ENCODE data around the gene SMAD3.

SMAD3 gene

DNA sequence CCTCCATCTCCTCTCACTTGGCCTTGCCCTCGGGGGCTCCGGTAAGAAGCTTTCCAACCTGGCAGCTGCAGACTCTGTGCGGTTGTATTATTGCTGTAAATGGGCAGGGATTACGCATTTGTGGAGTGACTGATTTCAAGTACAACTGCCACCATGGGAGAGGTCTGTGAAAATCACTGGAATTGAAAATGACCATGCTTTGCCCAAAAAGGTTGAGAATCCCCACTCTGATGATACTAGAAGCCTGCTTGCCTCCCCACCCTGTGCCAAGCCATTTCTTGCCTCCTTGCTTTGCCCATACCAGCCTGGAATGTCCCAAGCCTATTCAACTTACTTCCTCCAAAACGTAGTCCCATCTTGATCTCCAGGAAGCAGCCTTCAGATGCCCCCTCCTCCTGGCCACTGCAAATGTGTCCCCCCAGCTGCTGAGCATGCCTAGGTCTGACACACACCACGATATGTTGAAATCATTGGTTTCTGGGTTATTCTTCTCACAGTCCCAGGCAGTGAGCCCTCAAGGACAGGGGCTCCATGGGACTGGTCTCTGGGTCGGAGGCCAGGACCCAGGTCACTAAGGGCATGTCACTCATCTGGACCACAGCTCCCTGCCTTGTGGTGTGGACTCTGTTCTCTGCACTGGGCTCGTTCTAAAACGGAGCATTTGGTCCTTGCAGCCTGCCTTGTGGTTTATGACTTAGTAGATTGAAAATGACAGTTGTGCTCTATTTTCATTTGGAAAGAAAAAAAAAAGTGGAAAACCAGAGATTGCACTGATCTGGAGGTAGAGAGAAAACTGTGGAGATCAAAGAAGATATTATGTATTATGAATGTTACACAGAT, 42.9 kb downstream of the SMAD3 start:
- TF ChIP-seq, protein P1, sequence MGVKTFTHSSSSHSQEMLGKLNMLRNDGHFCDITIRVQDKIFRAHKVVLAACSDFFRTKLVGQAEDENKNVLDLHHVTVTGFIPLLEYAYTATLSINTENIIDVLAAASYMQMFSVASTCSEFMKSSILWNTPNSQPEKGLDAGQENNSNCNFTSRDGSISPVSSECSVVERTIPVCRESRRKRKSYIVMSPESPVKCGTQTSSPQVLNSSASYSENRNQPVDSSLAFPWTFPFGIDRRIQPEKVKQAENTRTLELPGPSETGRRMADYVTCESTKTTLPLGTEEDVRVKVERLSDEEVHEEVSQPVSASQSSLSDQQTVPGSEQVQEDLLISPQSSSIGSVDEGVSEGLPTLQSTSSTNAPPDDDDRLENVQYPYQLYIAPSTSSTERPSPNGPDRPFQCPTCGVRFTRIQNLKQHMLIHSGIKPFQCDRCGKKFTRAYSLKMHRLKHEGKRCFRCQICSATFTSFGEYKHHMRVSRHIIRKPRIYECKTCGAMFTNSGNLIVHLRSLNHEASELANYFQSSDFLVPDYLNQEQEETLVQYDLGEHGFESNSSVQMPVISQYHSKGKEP (tag by site-specific recombination; IDR thresholded peaks at IDR 0.05), result no peak
- TF ChIP-seq ZNF830 (tag by site-specific recombination; IDR thresholded peaks at IDR 0.05; ENCODE audit: low read depth), result no peak
- TF ChIP-seq ZNF596 (tag by site-specific recombination; IDR thresholded peaks at IDR 0.05), result peak; percentile 16; the same call in 1 of the 2 replicates
- TF ChIP-seq ZNF555 (tag by site-specific recombination; conservative IDR thresholded peaks at IDR 0.05), result no peak
- Histone ChIP-seq H3K4me1 (ENCODE audit: control insufficient read depth, insufficient read depth, low read length) (peaks cover 21% of the 10 kb centered on the region), H3K27ac (ENCODE audit: extremely low read depth, low read depth, low read length) (no peak overlapping the region), H3K9me3 (ENCODE audit: control insufficient read depth, insufficient read depth, low read depth, low read length) (no peaks in the 10 kb centered on the region), H3K4me3 (ENCODE audit: low read depth, low read length) (no peak overlapping the region), H3K36me3 (ENCODE audit: control insufficient read depth in 2 of 2, insufficient read depth in 1 of 2, low read length in 2 of 2) (no peaks in the 10 kb centered on the region)
- CTCF ChIA-PET, result interaction anchor here (0.7 kb wide), 1 partner anchor 196 kb away, joined by 4 read pairs; no protein-coding TSS in a partner anchor
- POLR2A ChIA-PET, result no interaction called here

DNA sequence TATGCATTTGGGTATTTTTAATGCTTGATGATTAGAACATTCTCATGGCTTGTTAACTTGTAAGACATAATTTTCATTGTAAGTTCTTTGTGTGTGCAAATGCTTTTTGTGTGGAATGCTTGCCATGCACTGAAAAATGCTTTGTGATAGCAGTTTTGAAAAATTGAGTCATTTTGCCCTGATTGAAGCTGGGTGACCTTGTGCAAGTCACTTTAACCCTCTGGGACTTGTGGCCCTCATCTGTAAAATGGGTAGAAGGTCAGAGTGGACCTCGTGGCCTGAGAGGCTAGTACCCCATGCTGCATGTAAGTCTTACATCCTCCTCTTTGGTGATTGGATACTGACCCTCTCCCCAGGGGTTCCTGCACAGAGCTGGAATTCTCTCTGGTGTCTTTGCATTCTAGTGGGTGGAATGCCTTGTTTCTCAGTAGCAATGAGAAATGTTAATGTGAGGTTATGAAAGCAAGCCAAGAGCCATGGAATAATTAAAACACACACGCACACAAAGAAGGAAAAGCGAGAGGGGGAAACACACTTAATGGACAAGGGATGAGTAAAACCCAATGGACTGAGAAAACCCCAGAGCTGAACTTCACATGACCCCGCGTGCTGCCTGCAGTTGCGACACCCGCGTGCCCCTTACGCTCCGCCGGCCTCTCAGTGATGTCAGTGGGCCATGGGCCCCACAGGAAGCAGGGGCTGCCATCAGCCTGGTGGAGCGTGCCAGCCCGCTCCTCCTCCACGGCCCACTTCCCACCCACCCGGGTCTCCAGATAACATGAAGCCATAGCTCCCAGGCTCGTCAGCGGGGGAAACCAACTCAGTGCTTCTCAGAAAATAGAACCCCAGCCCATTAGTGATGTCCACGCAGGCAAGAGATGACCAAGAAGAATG, 44.0 kb downstream of the SMAD3 start:
- no peak overlapping the region for H3K4me3 ChIP-seq (ENCODE audit: low read depth, low read length)
- CTCF ChIA-PET, result no interaction called here
- H3K27ac ChIP-seq (ENCODE audit: extremely low read depth, low read depth, low read length), result no peak overlapping the region
- TF ChIP-seq ZFHX2 (tag by site-specific recombination; conservative IDR thresholded peaks at IDR 0.05) (peak; percentile 17; the same call in 1 of the 2 replicates), MYNN (tag by site-specific recombination; IDR thresholded peaks at IDR 0.05; ENCODE audit: borderline replicate concordance) (no peak), ZNF324 (tag by site-specific recombination; IDR thresholded peaks at IDR 0.05) (no peak), EGR2 (tag by site-specific recombination; IDR thresholded peaks at IDR 0.05; ENCODE audit: low read depth) (0 out of 2 replicates have a peak, but pooled peaks have one; percentile 21)
- TF ChIP-seq, protein P2, sequence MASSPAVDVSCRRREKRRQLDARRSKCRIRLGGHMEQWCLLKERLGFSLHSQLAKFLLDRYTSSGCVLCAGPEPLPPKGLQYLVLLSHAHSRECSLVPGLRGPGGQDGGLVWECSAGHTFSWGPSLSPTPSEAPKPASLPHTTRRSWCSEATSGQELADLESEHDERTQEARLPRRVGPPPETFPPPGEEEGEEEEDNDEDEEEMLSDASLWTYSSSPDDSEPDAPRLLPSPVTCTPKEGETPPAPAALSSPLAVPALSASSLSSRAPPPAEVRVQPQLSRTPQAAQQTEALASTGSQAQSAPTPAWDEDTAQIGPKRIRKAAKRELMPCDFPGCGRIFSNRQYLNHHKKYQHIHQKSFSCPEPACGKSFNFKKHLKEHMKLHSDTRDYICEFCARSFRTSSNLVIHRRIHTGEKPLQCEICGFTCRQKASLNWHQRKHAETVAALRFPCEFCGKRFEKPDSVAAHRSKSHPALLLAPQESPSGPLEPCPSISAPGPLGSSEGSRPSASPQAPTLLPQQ (tag by site-specific recombination; IDR thresholded peaks at IDR 0.05), result 0 out of 2 replicates have a peak, but pooled peaks have one; percentile 61
- no peaks in the 10 kb centered on the region for H3K36me3 ChIP-seq (ENCODE audit: control insufficient read depth in 2 of 2, insufficient read depth in 1 of 2, low read length in 2 of 2)
- POLR2A ChIA-PET, result interaction anchor here (0.6 to 1.7 kb wide), 4 partner anchors 10 to 70 kb away, joined by 3 read pairs; partner anchors contain the start of gene SMAD3
- H3K9me3 ChIP-seq (ENCODE audit: control insufficient read depth, insufficient read depth, low read depth, low read length), result no peaks in the 10 kb centered on the region
- H3K4me1 ChIP-seq (ENCODE audit: control insufficient read depth, insufficient read depth, low read length), result peaks cover 19% of the 10 kb centered on the region

DNA sequence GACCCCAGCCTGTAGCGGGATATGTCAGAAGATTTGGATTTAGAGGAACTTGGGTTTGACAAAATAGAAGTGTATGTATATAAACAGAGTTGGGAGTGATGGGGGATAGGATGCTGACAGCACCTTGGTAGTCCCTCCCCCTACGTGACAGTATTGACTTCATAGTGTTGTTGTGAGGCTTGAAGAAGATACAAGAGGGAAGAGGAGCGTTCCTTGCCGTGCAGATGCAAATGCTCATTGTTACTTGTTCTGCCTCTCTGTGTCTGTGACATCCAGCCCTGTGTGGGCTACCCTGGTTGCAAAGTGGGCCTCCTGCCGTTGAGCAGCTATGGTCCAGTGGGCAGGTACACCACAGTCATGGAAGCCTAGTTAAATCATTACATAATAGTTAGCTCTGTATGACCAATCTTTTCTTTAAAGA, 45.0 kb downstream of the SMAD3 start:
- no peak for TF ChIP-seq EGR2 (tag by site-specific recombination; IDR thresholded peaks at IDR 0.05; ENCODE audit: low read depth)
- TF ChIP-seq, protein P3, sequence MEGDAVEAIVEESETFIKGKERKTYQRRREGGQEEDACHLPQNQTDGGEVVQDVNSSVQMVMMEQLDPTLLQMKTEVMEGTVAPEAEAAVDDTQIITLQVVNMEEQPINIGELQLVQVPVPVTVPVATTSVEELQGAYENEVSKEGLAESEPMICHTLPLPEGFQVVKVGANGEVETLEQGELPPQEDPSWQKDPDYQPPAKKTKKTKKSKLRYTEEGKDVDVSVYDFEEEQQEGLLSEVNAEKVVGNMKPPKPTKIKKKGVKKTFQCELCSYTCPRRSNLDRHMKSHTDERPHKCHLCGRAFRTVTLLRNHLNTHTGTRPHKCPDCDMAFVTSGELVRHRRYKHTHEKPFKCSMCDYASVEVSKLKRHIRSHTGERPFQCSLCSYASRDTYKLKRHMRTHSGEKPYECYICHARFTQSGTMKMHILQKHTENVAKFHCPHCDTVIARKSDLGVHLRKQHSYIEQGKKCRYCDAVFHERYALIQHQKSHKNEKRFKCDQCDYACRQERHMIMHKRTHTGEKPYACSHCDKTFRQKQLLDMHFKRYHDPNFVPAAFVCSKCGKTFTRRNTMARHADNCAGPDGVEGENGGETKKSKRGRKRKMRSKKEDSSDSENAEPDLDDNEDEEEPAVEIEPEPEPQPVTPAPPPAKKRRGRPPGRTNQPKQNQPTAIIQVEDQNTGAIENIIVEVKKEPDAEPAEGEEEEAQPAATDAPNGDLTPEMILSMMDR (tag by site-specific recombination; IDR thresholded peaks at IDR 0.05), result no peak
- TF ChIP-seq, protein P4, sequence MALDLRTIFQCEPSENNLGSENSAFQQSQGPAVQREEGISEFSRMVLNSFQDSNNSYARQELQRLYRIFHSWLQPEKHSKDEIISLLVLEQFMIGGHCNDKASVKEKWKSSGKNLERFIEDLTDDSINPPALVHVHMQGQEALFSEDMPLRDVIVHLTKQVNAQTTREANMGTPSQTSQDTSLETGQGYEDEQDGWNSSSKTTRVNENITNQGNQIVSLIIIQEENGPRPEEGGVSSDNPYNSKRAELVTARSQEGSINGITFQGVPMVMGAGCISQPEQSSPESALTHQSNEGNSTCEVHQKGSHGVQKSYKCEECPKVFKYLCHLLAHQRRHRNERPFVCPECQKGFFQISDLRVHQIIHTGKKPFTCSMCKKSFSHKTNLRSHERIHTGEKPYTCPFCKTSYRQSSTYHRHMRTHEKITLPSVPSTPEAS (tag by site-specific recombination; IDR thresholded peaks at IDR 0.05), result no peak
- no peaks in the 10 kb centered on the region for H3K36me3 ChIP-seq (ENCODE audit: control insufficient read depth in 2 of 2, insufficient read depth in 1 of 2, low read length in 2 of 2)
- H3K27ac ChIP-seq (ENCODE audit: extremely low read depth, low read depth, low read length), result no peak overlapping the region
- CTCF ChIA-PET, result interaction anchor here (0.7 kb wide), 1 partner anchor 89 kb away, joined by 3 read pairs; no protein-coding TSS in a partner anchor
- H3K4me3 ChIP-seq (ENCODE audit: low read depth, low read length), result no peak overlapping the region
- POLR2A ChIA-PET, result interaction anchor here (0.6 to 1.7 kb wide), 3 partner anchors 9 to 45 kb away, joined by 3 read pairs; partner anchors contain the start of gene SMAD3
- peaks cover 19% of the 10 kb centered on the region for H3K4me1 ChIP-seq (ENCODE audit: control insufficient read depth, insufficient read depth, low read length)
- no peaks in the 10 kb centered on the region for H3K9me3 ChIP-seq (ENCODE audit: control insufficient read depth, insufficient read depth, low read depth, low read length)
